HT-29 (cell line): ENCODE results near the gene C6orf132. TPM values are rescaled to one million over a fixed set of nuclear protein-coding genes. Genes with fewer than 3 reads are reported as not detected.

Experiments used
- DNase-seq: peaks from one replicate; pipeline ENCODE4 v3.0.0-alpha.2; 2015; ENCODE audit warnings: low spot score
- total RNA-seq: library from RNA; depleted of rRNA; stranded (reverse); fragments of >200 nt; shearing (Covaris generic); gene quantifications from 2 replicates; pipeline ENCODE4 v1.2.3, GENCODE V29; 2014; rRNA removed

The C6orf132 gene
- total RNA-seq, 1 experiment from 2014 or later: 119 TPM

DNA sequence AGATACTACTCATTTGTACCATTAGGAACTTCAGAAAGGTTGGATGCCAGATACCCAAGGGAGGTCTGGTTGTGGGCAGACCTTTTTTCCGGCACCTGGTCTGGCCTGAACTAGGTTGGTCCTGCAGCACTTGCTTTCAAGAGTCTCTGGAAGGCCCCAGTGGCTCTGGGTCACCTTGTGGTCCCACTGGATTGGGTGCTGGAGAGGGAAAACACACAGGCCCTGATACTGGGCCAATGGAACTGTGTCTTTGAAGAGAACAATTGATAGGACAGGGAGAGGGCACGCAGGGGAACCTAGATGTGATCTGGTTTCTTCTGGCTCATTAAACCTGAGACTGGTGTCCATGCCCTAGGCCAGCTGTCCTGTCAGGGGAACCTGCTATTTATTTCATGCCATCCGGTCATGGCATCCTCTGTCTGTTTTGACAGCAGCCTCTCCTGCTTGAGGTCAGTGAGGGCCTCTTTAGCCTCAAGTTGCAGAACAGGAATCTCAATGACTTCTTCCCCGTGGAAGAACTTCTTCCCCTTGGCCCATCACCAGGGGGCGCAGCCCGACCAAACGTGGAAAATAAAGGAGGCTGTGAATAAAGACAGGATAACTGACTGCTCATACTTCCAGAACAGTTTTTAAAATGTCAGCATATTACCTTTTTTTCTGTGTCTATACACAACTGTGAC, 67.1 kb downstream of the C6orf132 start:
- peak; percentile 88 for DNase-seq

DNA sequence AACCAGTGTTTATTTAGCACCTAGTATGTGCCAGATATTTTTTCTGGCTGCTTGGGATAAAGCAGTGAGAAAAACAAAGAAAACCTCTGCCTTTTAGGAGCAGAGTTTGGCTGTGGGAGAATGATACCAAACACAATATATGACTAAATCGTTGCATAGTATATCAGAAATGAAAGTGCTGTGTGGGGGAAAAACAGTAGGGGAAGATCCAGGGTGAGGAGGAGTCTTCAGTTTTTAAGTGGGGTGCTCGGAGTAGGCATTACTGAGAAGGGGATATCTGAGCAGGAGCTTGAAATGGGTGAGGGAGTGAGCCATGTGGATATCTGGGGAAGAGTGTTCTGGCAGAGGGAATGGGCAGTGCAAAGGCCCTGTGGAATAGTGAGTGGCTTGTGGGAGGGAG, 69.1 kb downstream of the C6orf132 start:
- no peak for DNase-seq

DNA sequence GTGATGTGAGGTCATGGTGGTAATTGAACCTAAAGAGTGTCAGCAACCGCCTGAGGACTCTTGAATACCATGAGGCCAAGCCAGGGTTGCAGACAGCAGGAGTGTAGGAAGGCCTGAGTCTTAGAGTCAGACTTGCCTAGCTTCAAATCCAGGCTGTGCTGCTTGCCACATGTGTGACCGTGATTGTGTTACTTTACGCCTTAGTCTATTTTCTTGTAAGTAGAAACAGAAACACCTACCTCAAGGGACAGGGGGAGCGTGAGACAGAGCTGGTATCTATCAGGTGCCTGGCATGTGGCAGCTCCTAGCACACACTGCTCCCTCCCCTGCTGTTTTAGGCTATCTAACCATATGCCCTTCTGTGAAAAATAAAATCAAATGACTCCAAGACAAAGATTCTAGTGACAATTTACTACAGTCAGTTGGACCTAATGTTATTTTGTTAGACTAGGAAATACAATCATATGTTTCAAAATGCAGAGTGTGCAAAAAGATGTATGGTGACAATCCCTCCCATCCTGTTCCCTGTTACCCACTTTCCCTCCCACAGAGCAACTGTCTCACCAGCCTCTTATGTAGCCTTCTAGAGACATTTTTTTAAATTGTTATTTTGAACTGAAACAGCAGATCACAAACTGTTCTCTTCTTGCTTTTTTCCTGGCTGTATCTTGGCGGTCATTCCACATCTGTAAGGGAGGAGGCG, 70.4 kb downstream of the C6orf132 start:
- no peak for DNase-seq

DNA sequence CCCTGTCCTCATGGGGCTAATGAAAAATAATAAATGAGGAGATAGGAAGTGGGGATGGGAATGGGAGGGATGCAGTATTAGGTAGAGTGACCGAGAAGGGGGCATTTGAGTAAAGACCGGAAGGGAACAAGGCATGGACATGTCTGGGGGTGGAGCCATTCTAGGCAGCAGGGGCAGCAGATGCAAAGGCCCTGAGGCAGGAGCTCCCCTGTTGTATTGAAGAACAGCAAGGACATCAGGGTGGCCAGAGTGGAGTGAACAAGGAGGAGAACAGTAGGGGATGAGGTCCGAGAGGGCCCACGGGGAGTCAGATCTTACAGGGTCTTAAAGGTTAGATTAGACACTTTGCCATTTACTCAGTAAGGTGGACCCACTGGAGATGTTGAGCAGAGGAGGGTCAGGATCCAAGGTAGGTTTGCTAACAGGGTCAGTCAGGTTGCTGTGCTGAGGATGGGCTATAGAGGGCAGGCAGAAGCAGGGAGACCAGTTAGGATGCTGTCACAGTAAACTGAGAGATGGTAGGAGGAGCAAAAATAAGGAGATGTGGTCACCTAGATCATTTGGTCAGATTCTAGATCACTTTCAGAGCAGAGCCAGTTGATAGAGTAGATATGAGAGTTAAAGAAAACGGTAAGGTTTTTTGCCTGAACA, 73.4 kb downstream of the C6orf132 start:
- no peak for DNase-seq

DNA sequence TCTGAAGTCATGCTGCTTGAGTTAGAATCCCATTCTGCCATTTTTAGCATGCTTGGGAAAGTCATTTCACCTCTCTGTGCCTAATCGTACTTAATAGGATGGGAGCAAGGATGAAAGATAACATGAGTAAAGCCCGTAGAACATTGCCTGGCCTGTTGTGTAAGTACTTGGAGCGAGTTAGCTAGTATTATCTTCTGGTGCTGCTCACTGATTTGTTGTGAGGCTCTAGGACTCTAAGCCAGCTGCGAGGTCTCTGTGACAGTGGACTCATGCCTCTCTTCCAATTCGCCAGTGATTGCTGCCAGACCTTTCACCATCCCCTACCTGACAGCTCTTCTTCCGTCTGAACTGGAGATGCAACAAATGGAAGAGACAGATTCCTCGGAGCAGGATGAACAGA, 74.2 kb downstream of the C6orf132 start:
- no peak for DNase-seq

GRCh38 chr6:42066156-42066675, 76.2 kb downstream of the C6orf132 start:
- DNase-seq: no peak

DNA sequence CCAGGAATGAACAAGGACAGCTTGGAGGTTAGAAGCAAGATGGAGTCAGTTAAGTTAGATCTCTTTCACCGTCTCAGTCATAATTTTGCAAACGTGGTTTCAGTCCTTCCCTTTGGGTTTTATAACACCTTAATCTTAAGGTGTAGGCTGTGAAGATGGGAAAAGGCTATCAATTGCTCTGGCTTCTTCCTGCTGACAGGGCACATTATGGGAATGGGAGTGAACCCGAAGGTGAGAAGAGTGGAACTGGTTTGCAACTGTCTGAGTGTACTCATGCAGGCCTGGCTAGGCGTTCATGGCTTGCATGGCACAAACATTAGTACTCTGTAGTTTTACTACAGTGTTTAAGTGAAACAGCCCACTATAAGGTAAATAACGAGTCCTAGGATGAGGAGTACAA, 82.7 kb downstream of the C6orf132 start:
- no peak for DNase-seq

DNA sequence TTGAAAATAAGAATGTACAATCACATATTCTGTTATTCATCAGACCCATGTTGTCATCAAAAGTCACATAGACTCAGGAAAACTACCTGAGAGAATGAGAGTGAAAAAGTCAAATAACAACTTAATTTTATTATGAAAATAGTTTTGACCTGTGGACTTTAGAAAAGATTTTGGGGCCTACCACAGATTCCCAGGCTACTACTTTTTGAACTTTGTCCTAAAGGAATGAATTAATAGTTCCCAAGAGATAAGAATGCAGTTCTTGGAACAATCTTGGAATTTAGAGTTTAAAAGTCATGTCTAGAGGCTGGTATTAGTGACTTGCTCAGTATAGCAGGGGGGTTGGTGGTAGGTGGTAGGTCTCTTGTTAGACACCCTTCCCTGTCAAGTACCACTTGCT, 88.8 kb downstream of the C6orf132 start:
- DNase-seq: no peak

- DNase-seq: no peak
Measured at GRCh38 chr6:42051268-42051653, 91.2 kb downstream of the C6orf132 start.

Other genes with a start within 250 kb of the C6orf132 start
- 2.0 and 2.9 TPM in 2 replicates for gene USP49, start 247.2 kb downstream of the C6orf132 start, total RNA-seq
- gene MED20, start 221.5 kb downstream of the C6orf132 start, total RNA-seq: 18.3 and 25.4 TPM in 2 replicates
- 40.7 and 53.9 TPM in 2 replicates for gene BYSL, start 221.1 kb downstream of the C6orf132 start, total RNA-seq
- gene CCND3, start 200.8 kb downstream of the C6orf132 start, total RNA-seq: 70.5 and 79.7 TPM in 2 replicates
- gene TAF8, start 92.1 kb downstream of the C6orf132 start, total RNA-seq: 18.6 and 22.8 TPM in 2 replicates
- not detected in 2 replicates for gene GUCA1A, start 30.7 kb upstream of the C6orf132 start, total RNA-seq
- 0.08 TPM in 1 of 2 replicates, not detected in the other for gene GUCA1B, start 52.3 kb upstream of the C6orf132 start, total RNA-seq
- 24.2 and 24.7 TPM in 2 replicates for gene MRPS10, start 75.2 kb upstream of the C6orf132 start, total RNA-seq